Measurements from ENCODE around the gene HOXC5.

Gene HOXC5

GRCh38 chr12:54032627-54033100 is at the start of gene HOXC5:
Gene HOXC5 (plus strand): TSS chr12:54033050. CDS start chr12:54033123, 73 bp downstream.
- in situ Hi-C loops (cut with HindIII; ENCODE audit: low sequenced_read_pairs) = no loop called here

- in situ Hi-C loops (cut with HindIII; ENCODE audit: low sequenced_read_pairs) = no loop called here
Measured at GRCh38 chr12:53983568-53983949, 49.3 kb upstream of the HOXC5 start.

GRCh38 chr12:53983950-53984572 is 48.8 kb upstream of the HOXC5 start:
- in situ Hi-C loops (cut with HindIII; ENCODE audit: low sequenced_read_pairs) = no loop called here

GRCh38 chr12:53984901-53985691 is 47.8 kb upstream of the HOXC5 start, which contains the start of gene HOXC10:
Gene HOXC10 (plus strand): TSS chr12:53985146. CDS start chr12:53985260, 114 bp downstream.
- in situ Hi-C loops (cut with HindIII; ENCODE audit: low sequenced_read_pairs) = no loop called here

- in situ Hi-C loops (cut with HindIII; ENCODE audit: low sequenced_read_pairs) = no loop called here
Measured at GRCh38 chr12:53985692-53985993, 47.2 kb upstream of the HOXC5 start.

- in situ Hi-C loops (cut with HindIII; ENCODE audit: low sequenced_read_pairs) = no loop called here
Measured at GRCh38 chr12:53985994-53986685, 46.7 kb upstream of the HOXC5 start.

GRCh38 chr12:53986686-53987483 is 46.0 kb upstream of the HOXC5 start:
- in situ Hi-C loops (cut with HindIII; ENCODE audit: low sequenced_read_pairs) = no loop called here

- in situ Hi-C loops (cut with HindIII; ENCODE audit: low sequenced_read_pairs) = no loop called here
Measured at GRCh38 chr12:53987787-53988230, 45.0 kb upstream of the HOXC5 start.

GRCh38 chr12:53988541-53989226 is 44.2 kb upstream of the HOXC5 start:
- in situ Hi-C loops (cut with HindIII; ENCODE audit: low sequenced_read_pairs) = no loop called here

GRCh38 chr12:53989227-53990113 is 43.4 kb upstream of the HOXC5 start:
- in situ Hi-C loops (cut with HindIII; ENCODE audit: low sequenced_read_pairs) = no loop called here

- in situ Hi-C loops (cut with HindIII; ENCODE audit: low sequenced_read_pairs) = no loop called here
Measured at GRCh38 chr12:53990311-53991076, 42.4 kb upstream of the HOXC5 start.

GRCh38 chr12:53991077-53991460 is 41.8 kb upstream of the HOXC5 start:
- in situ Hi-C loops (cut with HindIII; ENCODE audit: low sequenced_read_pairs) = no loop called here

- in situ Hi-C loops (cut with HindIII; ENCODE audit: low sequenced_read_pairs) = no loop called here
Measured at GRCh38 chr12:53992377-53992889, 40.4 kb upstream of the HOXC5 start.

- in situ Hi-C loops (cut with HindIII; ENCODE audit: low sequenced_read_pairs) = no loop called here
Measured at GRCh38 chr12:53993162-53994008, 39.5 kb upstream of the HOXC5 start.

GRCh38 chr12:53994009-53994263 is 38.9 kb upstream of the HOXC5 start:
- in situ Hi-C loops (cut with HindIII; ENCODE audit: low sequenced_read_pairs) = no loop called here

- in situ Hi-C loops (cut with HindIII; ENCODE audit: low sequenced_read_pairs) = no loop called here
Measured at GRCh38 chr12:53994264-53995001, 38.4 kb upstream of the HOXC5 start.

- in situ Hi-C loops (cut with HindIII; ENCODE audit: low sequenced_read_pairs) = no loop called here
Measured at GRCh38 chr12:53995002-53995377, 37.9 kb upstream of the HOXC5 start.
